ENCODE measurements around the gene VTI1B. TPM values are rescaled to one million over a fixed set of nuclear protein-coding genes. Genes with fewer than 3 reads are reported as not detected.
A peak's percentile ranks its signal among the peaks of the same experiment; 100 is the strongest.

The VTI1B gene
- polyA plus RNA-seq, 1 donor (not counting 4 experiments of a cell fraction or from before 2014, with no cell fraction given) = 94.4 TPM

- H3K27me3 ChIP-seq (ENCODE audit: control insufficient read depth, extremely low read depth, insufficient read depth, low read length) = no peaks in the 10 kb centered on the region
- H3K4me2 ChIP-seq (ENCODE audit: control insufficient read depth, extremely low read depth, insufficient read depth, low read depth, low read length) = no peak overlapping the region
- TF ChIP-seq CTCF (optimal IDR thresholded peaks at IDR 0.05 in 1 of 3, IDR thresholded peaks at IDR 0.05 in 1 of 3, conservative IDR thresholded peaks at IDR 0.05 in 1 of 3; ENCODE audit: extremely low read depth in 1 of 3, insufficient read depth in 2 of 3, low read length in 3 of 3) (no peak), EZH2 (IDR thresholded peaks at IDR 0.05; ENCODE audit: low read length) (no peak)
- no peak overlapping the region for H3K4me3 ChIP-seq (ENCODE audit: control insufficient read depth in 2 of 3, extremely low read depth in 1 of 3, insufficient read depth in 2 of 3, low read depth in 1 of 3, low read length in 3 of 3)
- H3K4me1 ChIP-seq (ENCODE audit: control insufficient read depth, extremely low read depth, insufficient read depth, low read length) = peaks cover 9% of the 10 kb centered on the region
- no peak overlapping the region for H3K9ac ChIP-seq (ENCODE audit: control insufficient read depth, extremely low read depth, insufficient read depth, low read length)
- no peaks in the 10 kb centered on the region for H3K79me2 ChIP-seq (ENCODE audit: control insufficient read depth, insufficient read depth, low read length)
- H3K27ac ChIP-seq (ENCODE audit: control insufficient read depth, insufficient read depth, low read length) = peak overlapping the region; percentile 22
- DNase-seq (ENCODE audit: low read depth, low spot score) (no peak), FAIRE-seq (peak; percentile 43)
- H4K20me1 ChIP-seq (ENCODE audit: control insufficient read depth, extremely low read depth, insufficient read depth, low read length) = no peaks in the 10 kb centered on the region
- H3K36me3 ChIP-seq (ENCODE audit: control insufficient read depth in 2 of 2, extremely low read depth in 1 of 2, insufficient read depth in 2 of 2, low read length in 2 of 2) = peaks cover 0 to 3% of the 10 kb centered on the region in 2 experiments
- H2AFZ ChIP-seq (ENCODE audit: control insufficient read depth, low read length) = no peak overlapping the region
- dilution Hi-C loops (cut with MboI; ENCODE audit: extremely low pct_ligation_motif_present, low sequenced_read_pairs) = no loop called here
- no peaks in the 10 kb centered on the region for H3K9me3 ChIP-seq (ENCODE audit: control insufficient read depth, low read depth, low read length)
- no peaks in the 10 kb centered on the region for H3K9me1 ChIP-seq (ENCODE audit: control insufficient read depth, extremely low read depth, insufficient read depth, low read length)
Measured at GRCh38 chr14:67636361-67636919, 38.0 kb downstream of the VTI1B start.

GRCh38 chr14:67633451-67634147, 40.8 kb downstream of the VTI1B start:
- DNase-seq (ENCODE audit: low read depth, low spot score) = no peak
- FAIRE-seq = no peak
- H3K36me3 ChIP-seq (ENCODE audit: control insufficient read depth in 2 of 2, extremely low read depth in 1 of 2, insufficient read depth in 2 of 2, low read length in 2 of 2) = no peaks in the 10 kb centered on the region
- peaks cover 9% of the 10 kb centered on the region for H3K4me1 ChIP-seq (ENCODE audit: control insufficient read depth, extremely low read depth, insufficient read depth, low read length)
- H2AFZ ChIP-seq (ENCODE audit: control insufficient read depth, low read length) = no peak overlapping the region
- no peaks in the 10 kb centered on the region for H3K27me3 ChIP-seq (ENCODE audit: control insufficient read depth, extremely low read depth, insufficient read depth, low read length)
- H3K9me1 ChIP-seq (ENCODE audit: control insufficient read depth, extremely low read depth, insufficient read depth, low read length) = no peaks in the 10 kb centered on the region
- no peaks in the 10 kb centered on the region for H3K9me3 ChIP-seq (ENCODE audit: control insufficient read depth, low read depth, low read length)
- TF ChIP-seq EZH2 (IDR thresholded peaks at IDR 0.05; ENCODE audit: low read length) = no peak
- no peak for TF ChIP-seq CTCF (optimal IDR thresholded peaks at IDR 0.05 in 1 of 3, IDR thresholded peaks at IDR 0.05 in 1 of 3, conservative IDR thresholded peaks at IDR 0.05 in 1 of 3; ENCODE audit: extremely low read depth in 1 of 3, insufficient read depth in 2 of 3, low read length in 3 of 3)
- H4K20me1 ChIP-seq (ENCODE audit: control insufficient read depth, extremely low read depth, insufficient read depth, low read length) = no peaks in the 10 kb centered on the region
- dilution Hi-C loops (cut with MboI; ENCODE audit: extremely low pct_ligation_motif_present, low sequenced_read_pairs) = no loop called here
- no peak overlapping the region for H3K4me2 ChIP-seq (ENCODE audit: control insufficient read depth, extremely low read depth, insufficient read depth, low read depth, low read length)
- no peak overlapping the region for H3K4me3 ChIP-seq (ENCODE audit: control insufficient read depth in 2 of 3, extremely low read depth in 1 of 3, insufficient read depth in 2 of 3, low read depth in 1 of 3, low read length in 3 of 3)
- no peaks in the 10 kb centered on the region for H3K79me2 ChIP-seq (ENCODE audit: control insufficient read depth, insufficient read depth, low read length)
- H3K9ac ChIP-seq (ENCODE audit: control insufficient read depth, extremely low read depth, insufficient read depth, low read length) = no peak overlapping the region
- no peak overlapping the region for H3K27ac ChIP-seq (ENCODE audit: control insufficient read depth, insufficient read depth, low read length)

Data from keratinocyte (primary cell).